ENCODE data around the gene ATE1. TPM values are rescaled to one million over a fixed set of nuclear protein-coding genes. Genes with fewer than 3 reads are reported as not detected.

ATE1 gene
- total RNA-seq, 1 donor from 2014 or later, result 21.9 TPM

GRCh38 chr10:121715969-121716368 lies 211.9 kb downstream of the ATE1 start:
- TF ChIP-seq POLR2A (IDR thresholded peaks at IDR 0.05) (no peak), CTCF (IDR thresholded peaks at IDR 0.05) (no peak), POLR2AphosphoS5 (IDR thresholded peaks at IDR 0.05; ENCODE audit: insufficient read depth in 1 of 2, low read depth in 1 of 2) (no peak)
- no peak for DNase-seq (ENCODE audit: extremely low spot score in 2 of 2)
- no peaks in the 10 kb centered on the region for H3K36me3 ChIP-seq
- H3K9me3 ChIP-seq, result no peaks in the 10 kb centered on the region
- no peak overlapping the region for H3K27ac ChIP-seq
- H3K27me3 ChIP-seq, result no peaks in the 10 kb centered on the region
- no peaks in the 10 kb centered on the region for H3K4me1 ChIP-seq
- no peak overlapping the region for H3K4me3 ChIP-seq
- intact Hi-C loops (cut with DNase I), result no loop called here

- H3K4me1 ChIP-seq, result no peaks in the 10 kb centered on the region
- H3K27ac ChIP-seq, result no peak overlapping the region
- no peaks in the 10 kb centered on the region for H3K9me3 ChIP-seq
- no peaks in the 10 kb centered on the region for H3K27me3 ChIP-seq
- H3K4me3 ChIP-seq, result no peak overlapping the region
- intact Hi-C loops (cut with DNase I), result no loop called here
- no peak for DNase-seq (ENCODE audit: extremely low spot score in 2 of 2)
- H3K36me3 ChIP-seq, result no peaks in the 10 kb centered on the region
- TF ChIP-seq CTCF (IDR thresholded peaks at IDR 0.05), result no peak
Measured at GRCh38 chr10:121715076-121715475, 212.8 kb downstream of the ATE1 start.

- DNase-seq (ENCODE audit: extremely low spot score in 2 of 2), result no peak
- H3K27ac ChIP-seq, result no peak overlapping the region
- intact Hi-C loops (cut with DNase I), result no loop called here
- H3K27me3 ChIP-seq, result no peaks in the 10 kb centered on the region
- H3K9me3 ChIP-seq, result no peaks in the 10 kb centered on the region
- H3K4me1 ChIP-seq, result no peaks in the 10 kb centered on the region
- no peak overlapping the region for H3K4me3 ChIP-seq
- no peak for TF ChIP-seq POLR2AphosphoS5 (IDR thresholded peaks at IDR 0.05; ENCODE audit: insufficient read depth in 1 of 2, low read depth in 1 of 2)
- no peak for TF ChIP-seq CTCF (IDR thresholded peaks at IDR 0.05)
- TF ChIP-seq POLR2A (IDR thresholded peaks at IDR 0.05), result no peak
- no peaks in the 10 kb centered on the region for H3K36me3 ChIP-seq
Measured at GRCh38 chr10:121713486-121713885, 214.3 kb downstream of the ATE1 start.

DNA sequence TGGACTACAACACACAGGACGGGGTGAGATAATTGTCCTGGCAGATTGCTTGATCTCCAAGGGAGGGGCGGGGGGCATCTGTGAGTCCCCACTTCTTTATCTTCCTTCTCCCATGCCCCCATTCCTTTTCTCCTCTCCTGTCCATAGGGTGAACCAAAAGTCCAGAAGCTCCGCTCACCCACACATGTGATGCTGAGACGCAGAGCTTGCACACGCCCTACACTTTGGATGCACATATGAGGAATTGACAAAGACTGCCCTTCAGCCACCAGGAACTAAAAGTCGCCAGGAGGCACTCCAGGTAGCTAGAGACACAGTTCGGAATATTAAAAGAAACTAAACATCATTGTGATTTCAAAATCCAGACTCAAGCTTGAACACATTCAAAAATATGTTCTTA lies 216.9 kb downstream of the ATE1 start:
- DNase-seq (ENCODE audit: extremely low spot score in 2 of 2), result no peak
- TF ChIP-seq POLR2AphosphoS5 (IDR thresholded peaks at IDR 0.05; ENCODE audit: insufficient read depth in 1 of 2, low read depth in 1 of 2), result no peak
- no peak for TF ChIP-seq POLR2A (IDR thresholded peaks at IDR 0.05)
- no peak for TF ChIP-seq CTCF (IDR thresholded peaks at IDR 0.05)
- Histone ChIP-seq H3K27me3 (no peaks in the 10 kb centered on the region), H3K4me1 (no peaks in the 10 kb centered on the region), H3K4me3 (no peak overlapping the region), H3K36me3 (no peaks in the 10 kb centered on the region), H3K9me3 (no peaks in the 10 kb centered on the region), H3K27ac (no peak overlapping the region)
- intact Hi-C loops (cut with DNase I), result no loop called here

- Histone ChIP-seq H3K9me3 (no peaks in the 10 kb centered on the region), H3K27ac (no peak overlapping the region), H3K4me1 (no peaks in the 10 kb centered on the region), H3K27me3 (no peaks in the 10 kb centered on the region), H3K36me3 (no peaks in the 10 kb centered on the region), H3K4me3 (no peak overlapping the region)
- no peak for DNase-seq (ENCODE audit: extremely low spot score in 2 of 2)
- TF ChIP-seq CTCF (IDR thresholded peaks at IDR 0.05) (no peak), POLR2A (IDR thresholded peaks at IDR 0.05) (no peak), POLR2AphosphoS5 (IDR thresholded peaks at IDR 0.05; ENCODE audit: insufficient read depth in 1 of 2, low read depth in 1 of 2) (no peak)
- intact Hi-C loops (cut with DNase I), result no loop called here
Measured at GRCh38 chr10:121710207-121710606, 217.6 kb downstream of the ATE1 start.

Data from vagina (tissue), 2 donors.